Central memory CD8-positive, alpha-beta T cell (primary cell): Measurements from ENCODE around the gene TNFRSF13B.
"Not testable (repeated sequence)": the region's sequence is repeated elsewhere in the genome, so short reads cannot be mapped to it uniquely, and the experiment has no call there.

Experiments used
- ATAC-seq: fragments of 150-1000 bp; cut with Tn5 transposase; replicated peaks from 2 replicates; pipeline ENCODE4 v1.10.0; 2022; ENCODE audit warnings: mild to moderate bottlenecking, moderate FRiP score, moderate number of reproducible peaks; ENCODE audit not compliant: poor library complexity, severe bottlenecking; ENCODE audit errors: extremely low read depth
- DNase-seq, 2 donors: peaks; one replicate each; pipeline ENCODE4 v3.0.0; 2021; ENCODE audit warnings: low spot score in 2 of 2
- H3K27ac Mint-ChIP-seq: one replicate; pipeline ENCODE4 v1.8.0; 2022; ENCODE audit warnings: low read depth, mild to moderate bottlenecking, moderate library complexity, mixed read lengths
- H3K27me3 Mint-ChIP-seq: one replicate; pipeline ENCODE4 v1.8.0; 2022; ENCODE audit warnings: mixed read lengths
- H3K36me3 Mint-ChIP-seq: one replicate; pipeline ENCODE4 v1.8.0; 2022; ENCODE audit warnings: mild to moderate bottlenecking, moderate library complexity, mixed read lengths; ENCODE audit not compliant: insufficient read depth
- H3K4me1 Mint-ChIP-seq: one replicate; pipeline ENCODE4 v1.8.0; 2022; ENCODE audit warnings: mixed read lengths
- H3K4me3 Mint-ChIP-seq: one replicate; pipeline ENCODE4 v1.8.0; 2022; ENCODE audit warnings: mild to moderate bottlenecking, moderate library complexity, mixed read lengths
- H3K9me3 Mint-ChIP-seq: one replicate; pipeline ENCODE4 v1.8.0; 2022; ENCODE audit warnings: mixed read lengths

The TNFRSF13B gene

GRCh38 chr17:17013828-17014747 is 42.2 kb upstream of the TNFRSF13B start:
- Mint-ChIP-seq H3K27ac (peak overlapping the region; percentile 41), H3K4me1 (peaks cover 40% of the 10 kb centered on the region)
- H3K4me3 Mint-ChIP-seq, H3K9me3 Mint-ChIP-seq, DNase-seq, ATAC-seq, H3K27me3 Mint-ChIP-seq, H3K36me3 Mint-ChIP-seq: not testable (repeated sequence)

- not testable (repeated sequence) for H3K9me3 Mint-ChIP-seq, H3K27ac Mint-ChIP-seq, ATAC-seq, H3K4me3 Mint-ChIP-seq, H3K27me3 Mint-ChIP-seq, DNase-seq, H3K36me3 Mint-ChIP-seq
- H3K4me1 Mint-ChIP-seq, result peaks cover 19% of the 10 kb centered on the region
Measured at GRCh38 chr17:17011043-17011907, 39.4 kb upstream of the TNFRSF13B start.

- DNase-seq, H3K27me3 Mint-ChIP-seq, ATAC-seq, H3K9me3 Mint-ChIP-seq, H3K27ac Mint-ChIP-seq, H3K4me3 Mint-ChIP-seq, H3K36me3 Mint-ChIP-seq: not testable (repeated sequence)
- peaks cover 13% of the 10 kb centered on the region for H3K4me1 Mint-ChIP-seq
Measured at GRCh38 chr17:17010545-17011034, 38.7 kb upstream of the TNFRSF13B start.

GRCh38 chr17:17009972-17010371 is 38.1 kb upstream of the TNFRSF13B start:
- not testable (repeated sequence) for H3K36me3 Mint-ChIP-seq, DNase-seq, H3K27me3 Mint-ChIP-seq, ATAC-seq, H3K27ac Mint-ChIP-seq, H3K4me3 Mint-ChIP-seq, H3K9me3 Mint-ChIP-seq, H3K4me1 Mint-ChIP-seq

- not testable (repeated sequence) for H3K36me3 Mint-ChIP-seq, H3K4me3 Mint-ChIP-seq, H3K27me3 Mint-ChIP-seq, H3K4me1 Mint-ChIP-seq, ATAC-seq, H3K9me3 Mint-ChIP-seq, DNase-seq, H3K27ac Mint-ChIP-seq
Measured at GRCh38 chr17:17008621-17009397, 36.9 kb upstream of the TNFRSF13B start.

- not testable (repeated sequence) for H3K36me3 Mint-ChIP-seq, H3K4me3 Mint-ChIP-seq, H3K27ac Mint-ChIP-seq, DNase-seq, H3K27me3 Mint-ChIP-seq, H3K9me3 Mint-ChIP-seq, H3K4me1 Mint-ChIP-seq, ATAC-seq
Measured at GRCh38 chr17:17007891-17008290, 36.0 kb upstream of the TNFRSF13B start.

- not testable (repeated sequence) for ATAC-seq, DNase-seq, H3K4me3 Mint-ChIP-seq, H3K27me3 Mint-ChIP-seq, H3K36me3 Mint-ChIP-seq, H3K9me3 Mint-ChIP-seq, H3K4me1 Mint-ChIP-seq, H3K27ac Mint-ChIP-seq
Measured at GRCh38 chr17:17004997-17005614, 33.2 kb upstream of the TNFRSF13B start.

GRCh38 chr17:17004251-17004996 is 32.5 kb upstream of the TNFRSF13B start:
- Mint-ChIP-seq H3K4me3 (no peak overlapping the region), H3K36me3 (peaks cover 2% of the 10 kb centered on the region), H3K27ac (no peak overlapping the region), H3K9me3 (no peaks in the 10 kb centered on the region), H3K4me1 (peaks cover 5% of the 10 kb centered on the region), H3K27me3 (no peaks in the 10 kb centered on the region)
- DNase-seq, result no peak
- no peak for ATAC-seq

GRCh38 chr17:17002731-17003715 is 31.1 kb upstream of the TNFRSF13B start:
- not testable (repeated sequence) for H3K4me3 Mint-ChIP-seq, ATAC-seq, H3K4me1 Mint-ChIP-seq, H3K36me3 Mint-ChIP-seq, DNase-seq, H3K27ac Mint-ChIP-seq, H3K9me3 Mint-ChIP-seq, H3K27me3 Mint-ChIP-seq

GRCh38 chr17:17001874-17002520 is 30.1 kb upstream of the TNFRSF13B start:
- H3K27me3 Mint-ChIP-seq, result no peaks in the 10 kb centered on the region
- H3K9me3 Mint-ChIP-seq, result no peaks in the 10 kb centered on the region
- peaks cover 5% of the 10 kb centered on the region for H3K4me1 Mint-ChIP-seq
- H3K4me3 Mint-ChIP-seq, result no peak overlapping the region
- DNase-seq (peak; percentile 56 to 69), ATAC-seq (peak; percentile 69)
- no peak overlapping the region for H3K27ac Mint-ChIP-seq
- peaks cover 2% of the 10 kb centered on the region for H3K36me3 Mint-ChIP-seq
